Endothelial cell of umbilical vein (primary cell): ENCODE data around the gene PRSS33. TPM values are rescaled to one million over a fixed set of nuclear protein-coding genes. Genes with fewer than 3 reads are reported as not detected.

ENCODE experiments used
- BruUV-seq: library from RNA; stranded (reverse); fragments of 400-500 nt; replicated peaks from 2 replicates; lab custom pipeline; 2021; lab: Mats Ljungman, UMichigan
- CTCF ChIA-PET: fragments of 300-600, 350-600 bp; sonication (Branson Sonifier 250); formaldehyde crosslinking; loops from one replicate; lab custom pipeline; 2021; ENCODE audit warnings: antibody characterized with exemption, inconsistent platforms; lab: Charles Lee
- POLR2A ChIA-PET: fragments of 300-600, 350-600 bp; sonication (Branson Sonifier 250); formaldehyde crosslinking; loops from one replicate; lab custom pipeline; 2021; ENCODE audit warnings: antibody characterized with exemption, inconsistent platforms; lab: Charles Lee
- DNase-seq: peaks from one replicate; pipeline ENCODE4 v3.0.0-alpha.2; 2011; ENCODE audit warnings: low read depth, low spot score
- FAIRE-seq: peaks from 2 replicates; lab custom pipeline; 2011; peaks lifted over from hg19 to GRCh38; lab: Jason Lieb, UNC
- H2AFZ ChIP-seq: 2 replicates; pipeline ENCODE4 v1.6.0; 2012; ENCODE audit warnings: low read depth, low read length, control low read depth, inconsistent platforms
- H3K27ac ChIP-seq: 2 replicates; pipeline ENCODE4 v1.5.1; 2011; ENCODE audit warnings: low read depth, mild to moderate bottlenecking, control low read depth, low read length, moderate library complexity; ENCODE audit not compliant: insufficient read depth
- H3K27me3 ChIP-seq, 2 experiments: 2 replicates each; pipeline versions ENCODE4 v1.6.0 to v1.6.1; 2011; ENCODE audit warnings: low read length in 2 of 2, mixed read lengths in 1 of 2; ENCODE audit not compliant: control insufficient read depth in 2 of 2, insufficient read depth in 2 of 2
- H3K36me3 ChIP-seq, 2 experiments: 2 replicates in 1 of 2; 3 replicates in 1 of 2; pipeline ENCODE4 v1.5.1; 2011; ENCODE audit warnings: low read length in 2 of 2, mild to moderate bottlenecking in 1 of 2, moderate library complexity in 1 of 2; ENCODE audit not compliant: control insufficient read depth in 2 of 2, insufficient read depth in 2 of 2; ENCODE audit errors: extremely low read depth in 1 of 2
- H3K4me1 ChIP-seq: 3 replicates; pipeline ENCODE4 v1.5.1; 2011; ENCODE audit warnings: mild to moderate bottlenecking, low read length; ENCODE audit not compliant: control insufficient read depth, insufficient read depth; ENCODE audit errors: extremely low read depth
- H3K4me2 ChIP-seq: 2 replicates; pipeline ENCODE4 v1.6.1; 2011; ENCODE audit warnings: low read length, control low read depth, mixed read lengths; ENCODE audit not compliant: insufficient read depth
- H3K4me3 ChIP-seq, 3 experiments: fragments of 200-600 bp in 1 of 3; sonication (generic), shearing (Covaris generic) in 1 of 3; replicated peaks in 1 of 3; 2 replicates each; pipeline ENCODE4 v1.5.1; 2011 to 2016; ENCODE audit warnings: control low read depth in 3 of 3, low read length in 3 of 3, mild to moderate bottlenecking in 2 of 3, inconsistent platforms in 1 of 3, low read depth in 1 of 3, moderate library complexity in 1 of 3; ENCODE audit not compliant: insufficient read depth in 1 of 3
- H3K79me2 ChIP-seq: 2 replicates; pipeline ENCODE4 v1.6.0; 2012; ENCODE audit warnings: low read length, inconsistent platforms; ENCODE audit not compliant: control insufficient read depth, insufficient read depth
- H3K9ac ChIP-seq: replicated peaks from 2 replicates; pipeline ENCODE3; 2011; ENCODE audit warnings: low read length, control low read depth; ENCODE audit not compliant: insufficient read depth; ENCODE audit errors: extremely low read depth
- H3K9me1 ChIP-seq: replicated peaks from 3 replicates; pipeline ENCODE4 v1.6.0; 2011; ENCODE audit warnings: mild to moderate bottlenecking, low read length; ENCODE audit not compliant: control insufficient read depth, insufficient read depth; ENCODE audit errors: extremely low read depth
- H3K9me3 ChIP-seq: replicated peaks from 2 replicates; pipeline ENCODE4 v1.5.1; 2012; ENCODE audit warnings: low read length, inconsistent platforms; ENCODE audit not compliant: control insufficient read depth, insufficient read depth
- H4K20me1 ChIP-seq: replicated peaks from 2 replicates; pipeline ENCODE3; 2011; ENCODE audit warnings: mild to moderate bottlenecking, low read length; ENCODE audit not compliant: control insufficient read depth, insufficient read depth; ENCODE audit errors: extremely low read depth
- CTCF ChIP-seq, 2 donors: IDR thresholded peaks; 1 replicate in 1 of 2; 2 replicates in 1 of 2; pipeline ENCODE4 v1.5.1; 2011; ENCODE audit warnings: low read length in 2 of 2, mild to moderate bottlenecking in 2 of 2, moderate library complexity in 2 of 2, control low read depth in 1 of 2, inconsistent platforms in 1 of 2, low read depth in 1 of 2; ENCODE audit not compliant: insufficient read depth in 1 of 2; ENCODE audit errors: extremely low read depth in 1 of 2
- EZH2 ChIP-seq: IDR thresholded peaks from 2 replicates; pipeline ENCODE4 v1.6.1; 2012; ENCODE audit warnings: borderline replicate concordance, low read depth, mild to moderate bottlenecking, moderate library complexity, low read length, inconsistent platforms; ENCODE audit not compliant: severe bottlenecking
- FOS ChIP-seq: IDR thresholded peaks from 2 replicates; pipeline ENCODE4 v1.6.1; 2011; ENCODE audit warnings: mild to moderate bottlenecking, low read length, moderate library complexity, borderline replicate concordance; ENCODE audit not compliant: insufficient read depth
- GATA2 ChIP-seq: IDR thresholded peaks from 2 replicates; pipeline ENCODE4 v1.7.0; 2011; ENCODE audit warnings: low read depth, mild to moderate bottlenecking, moderate library complexity, mixed read lengths, low read length; ENCODE audit not compliant: insufficient read length, insufficient read depth
- JUN ChIP-seq: IDR thresholded peaks from 2 replicates; pipeline ENCODE4 v1.6.1; 2011; ENCODE audit warnings: borderline replicate concordance, low read depth; ENCODE audit not compliant: insufficient read length, insufficient read depth
- MAX ChIP-seq: IDR thresholded peaks from 2 replicates; pipeline ENCODE4 v1.6.1; 2011; ENCODE audit not compliant: insufficient read depth, insufficient read length
- dilution Hi-C: fragments of 300-500 bp; cut with MboI; formaldehyde crosslinking; loops from one replicate; pipeline ENCODE4 v1.15.0; 2019; ENCODE audit warnings: low sequenced_read_pairs; ENCODE audit not compliant: extremely low pct_ligation_motif_present
- intact Hi-C: fragments of 100-400 bp; cut with micrococcal nuclease; formaldehyde crosslinking; loops from one replicate; pipeline ENCODE4 v1.10.0; 2022
- polyA plus RNA-seq, 4 experiments: library from polyadenylated mRNA; depleted of rRNA in 3 of 4; stranded (reverse) in 3 of 4; unstranded in 1 of 4; fragments of >200 nt; gene quantifications; 2 replicates each; pipeline versions ENCODE4 v1.2.1 to v1.2.3, GENCODE V29; 2011 to 2012; ENCODE audit warnings: missing spikeins in 1 of 4
- total RNA-seq: library from RNA; stranded (reverse); gene quantifications from 2 replicates; pipeline ENCODE4 v1.2.3, GENCODE V29; 2021

The PRSS33 gene
- total and polyA plus RNA-seq, 2 donors (not counting 3 experiments of a cell fraction or from before 2014, with no cell fraction given) = not detected

DNA sequence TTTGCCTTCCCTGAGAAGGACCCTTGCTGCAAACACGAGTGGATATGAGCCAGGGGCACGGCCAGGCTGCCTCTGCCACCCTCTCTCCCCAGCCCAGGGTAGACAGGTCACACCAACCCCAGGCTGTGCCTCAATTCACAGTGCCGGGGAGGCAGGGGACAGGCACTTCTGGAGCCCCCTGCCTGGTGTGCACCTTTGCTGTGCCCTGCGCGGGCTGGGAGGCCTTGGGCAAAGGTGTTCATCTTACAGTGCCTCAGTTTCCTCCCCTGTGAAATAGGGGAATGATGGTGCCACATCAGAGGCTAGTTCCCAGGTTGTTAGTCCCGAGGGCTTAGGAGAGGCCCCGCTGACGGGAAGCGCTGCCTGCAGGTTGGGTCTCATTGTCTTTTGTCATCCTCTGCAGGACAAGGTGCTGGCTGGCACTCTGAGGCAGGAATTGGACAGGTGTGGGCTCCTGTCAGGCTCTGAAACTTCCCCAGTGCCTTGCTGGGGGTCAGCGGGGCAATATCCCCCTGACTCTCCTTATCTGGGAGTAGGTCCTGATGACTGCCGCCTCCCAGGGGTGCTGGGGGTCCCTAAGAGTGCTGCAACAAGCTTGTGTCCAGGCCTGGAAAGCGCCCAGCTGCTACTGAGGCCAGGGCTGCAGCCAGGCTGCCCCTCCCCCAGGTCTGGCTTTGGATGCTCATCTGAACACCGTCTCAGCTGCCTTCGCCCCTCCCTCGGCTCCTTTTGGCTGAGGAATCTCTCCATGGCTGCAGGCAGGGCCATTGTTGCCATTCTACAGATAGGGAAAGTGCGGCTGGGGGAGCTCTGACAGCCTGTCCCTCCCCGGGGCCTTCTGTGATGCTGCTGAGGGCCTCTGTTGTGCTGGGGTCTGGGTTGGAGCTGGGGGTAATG is 32.8 kb upstream of the PRSS33 start:
- Histone ChIP-seq H4K20me1 (no peaks in the 10 kb centered on the region), H3K4me2 (no peak overlapping the region), H3K4me3 (no peak overlapping the region), H3K9ac (no peak overlapping the region), H3K4me1 (no peaks in the 10 kb centered on the region), H3K79me2 (no peaks in the 10 kb centered on the region), H3K27ac (no peak overlapping the region), H3K9me3 (no peaks in the 10 kb centered on the region), H3K9me1 (no peaks in the 10 kb centered on the region), H3K36me3 (no peaks in the 10 kb centered on the region), H3K27me3 (no peaks in the 10 kb centered on the region), H2AFZ (no peak overlapping the region)
- BruUV-seq = no TSS peak
- no peak for FAIRE-seq
- dilution Hi-C loops (no loop called here), intact Hi-C loops (no loop called here)
- no peak for DNase-seq
- TF ChIP-seq MAX = no peak
- TF ChIP-seq CTCF (IDR thresholded peaks at IDR 0.05; ENCODE audit: extremely low read depth in 1 of 2, insufficient read depth in 1 of 2, low read depth in 1 of 2, low read length in 2 of 2) = no peak
- TF ChIP-seq JUN = no peak
- TF ChIP-seq EZH2 = no peak
- TF ChIP-seq GATA2 = no peak
- TF ChIP-seq FOS = no peak
- POLR2A ChIA-PET = no interaction called here
- CTCF ChIA-PET = no interaction called here
